Keratinocyte (primary cell): ENCODE measurements around the gene TNFAIP8L2.

ENCODE experiments used
- CTCF ChIP-seq, 3 experiments: IDR thresholded peaks in 1 of 3; conservative IDR thresholded peaks in 1 of 3; optimal IDR thresholded peaks in 1 of 3; 2 replicates in 2 of 3; 3 replicates in 1 of 3; pipeline versions ENCODE3 to v1.5.1; 2011; ENCODE audit warnings: low read length in 3 of 3, mild to moderate bottlenecking in 3 of 3, moderate library complexity in 2 of 3, control low read depth in 1 of 3, inconsistent platforms in 1 of 3; ENCODE audit not compliant: insufficient read depth in 2 of 3; ENCODE audit errors: extremely low read depth in 1 of 3
- EZH2 ChIP-seq: IDR thresholded peaks from one replicate; pipeline ENCODE4 v1.6.1; 2012; ENCODE audit warnings: inconsistent platforms, mild to moderate bottlenecking, low read length, moderate library complexity

GRCh38 chr1:151193856-151194255 lies 37.4 kb downstream of the TNFAIP8L2 start:
- TF ChIP-seq CTCF (optimal IDR thresholded peaks at IDR 0.05 in 1 of 3, IDR thresholded peaks at IDR 0.05 in 1 of 3, conservative IDR thresholded peaks at IDR 0.05 in 1 of 3; ENCODE audit: extremely low read depth in 1 of 3, insufficient read depth in 2 of 3, low read length in 3 of 3): no peak
- TF ChIP-seq EZH2: no peak
